GM18520 (cell line): ENCODE results near the gene TLDC2.
A peak's percentile ranks its signal among the peaks of the same experiment; 100 is the strongest.

Experiments used
- ATAC-seq: cut with Tn5 transposase; IDR thresholded peaks from one replicate; pipeline ENCODE4 v1.9.1; 2021; ENCODE audit not compliant: unreplicated experiment

Gene TLDC2

DNA sequence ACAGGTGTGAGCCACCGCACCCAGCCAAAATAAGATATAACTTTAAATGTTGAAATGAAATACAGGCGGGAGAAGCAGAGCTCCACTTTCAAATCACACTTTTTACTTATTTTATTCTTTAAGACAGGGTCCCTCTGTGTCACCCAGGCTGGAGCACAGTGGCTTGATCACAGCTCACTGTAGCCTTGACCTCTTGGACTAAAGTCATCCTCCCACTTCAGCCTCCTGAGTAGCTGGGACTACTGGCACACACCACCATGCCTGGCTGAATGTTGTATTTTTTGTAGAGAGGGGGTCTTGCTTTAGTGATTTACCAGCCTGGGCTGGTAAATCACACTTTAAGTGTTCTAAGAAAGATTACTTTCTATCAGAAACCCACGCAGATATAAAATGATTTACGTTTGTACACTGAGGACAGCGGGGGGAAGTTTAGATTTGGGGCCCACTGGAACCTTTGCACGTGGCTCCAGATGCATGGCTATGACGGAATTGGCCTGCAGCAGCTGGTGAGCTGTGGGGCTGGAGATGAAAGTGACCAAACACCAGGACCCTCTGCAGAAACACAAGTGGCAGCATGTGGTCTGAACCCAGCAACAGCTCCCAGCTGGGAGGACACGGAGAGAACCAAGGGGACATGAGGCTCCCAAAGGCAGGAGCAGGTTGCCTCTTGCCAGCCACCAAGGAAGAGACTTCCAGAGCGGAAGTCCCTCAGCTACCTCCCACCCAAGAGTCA lies 26.4 kb upstream of the TLDC2 start:
- no peak for ATAC-seq

DNA sequence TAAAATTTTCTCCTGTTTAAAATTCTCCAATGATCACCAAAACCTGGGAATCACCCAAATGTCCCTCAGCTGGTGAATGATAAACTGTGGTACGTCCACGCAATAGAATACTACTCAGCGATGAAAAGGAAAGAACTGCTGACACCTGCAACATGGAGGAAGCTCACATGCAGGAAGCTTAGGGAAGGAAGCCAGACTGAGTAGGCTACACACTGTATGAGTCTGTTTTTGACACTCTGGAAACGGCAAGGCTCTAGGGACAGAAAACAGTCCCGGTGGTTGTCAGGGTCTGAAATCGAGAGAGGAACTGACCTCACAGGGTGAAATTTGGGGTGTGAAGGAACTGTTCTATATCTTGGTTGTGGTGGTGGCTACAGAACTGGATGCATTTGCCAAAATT lies 25.2 kb upstream of the TLDC2 start:
- ATAC-seq: no peak

DNA sequence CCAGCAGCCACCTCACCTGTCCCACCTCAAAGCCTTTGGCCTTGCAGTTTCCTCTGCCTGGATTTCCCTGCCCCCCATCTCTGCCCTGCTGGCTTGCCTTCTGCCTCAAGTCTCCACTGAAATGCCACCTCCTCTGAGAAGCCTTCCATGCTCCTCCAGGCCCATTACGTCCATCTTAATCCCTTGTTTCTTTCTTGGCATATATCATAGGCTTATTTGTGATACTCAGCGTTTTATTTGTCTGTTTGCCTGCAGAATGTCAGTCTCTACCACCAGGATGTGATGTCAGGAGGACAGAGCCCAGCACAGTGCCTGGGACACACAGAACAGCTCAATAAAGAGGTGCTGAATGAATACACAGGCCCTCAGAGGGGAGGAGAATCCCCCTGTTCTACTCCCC lies 24.4 kb upstream of the TLDC2 start:
- ATAC-seq: no peak

DNA sequence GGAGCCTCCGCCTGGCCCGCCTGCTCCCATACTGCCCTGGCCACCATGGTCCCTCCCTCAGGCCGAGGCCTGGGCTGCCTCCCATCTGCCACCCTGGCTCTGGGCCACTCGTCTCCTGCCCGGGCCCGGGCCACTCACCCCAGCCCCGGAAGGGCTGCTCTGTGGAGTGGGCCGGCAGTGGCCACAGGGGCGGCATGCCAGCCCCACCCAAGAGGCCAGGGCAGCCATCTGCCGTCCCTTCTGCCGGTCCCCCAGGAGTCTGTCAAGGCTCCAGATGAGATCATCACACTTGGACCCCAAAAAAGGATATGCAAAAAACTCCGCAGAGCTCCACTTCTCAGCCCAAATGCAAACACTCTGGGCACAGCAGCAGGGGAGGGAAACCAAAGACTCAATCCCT lies 23.8 kb upstream of the TLDC2 start:
- ATAC-seq: no peak

DNA sequence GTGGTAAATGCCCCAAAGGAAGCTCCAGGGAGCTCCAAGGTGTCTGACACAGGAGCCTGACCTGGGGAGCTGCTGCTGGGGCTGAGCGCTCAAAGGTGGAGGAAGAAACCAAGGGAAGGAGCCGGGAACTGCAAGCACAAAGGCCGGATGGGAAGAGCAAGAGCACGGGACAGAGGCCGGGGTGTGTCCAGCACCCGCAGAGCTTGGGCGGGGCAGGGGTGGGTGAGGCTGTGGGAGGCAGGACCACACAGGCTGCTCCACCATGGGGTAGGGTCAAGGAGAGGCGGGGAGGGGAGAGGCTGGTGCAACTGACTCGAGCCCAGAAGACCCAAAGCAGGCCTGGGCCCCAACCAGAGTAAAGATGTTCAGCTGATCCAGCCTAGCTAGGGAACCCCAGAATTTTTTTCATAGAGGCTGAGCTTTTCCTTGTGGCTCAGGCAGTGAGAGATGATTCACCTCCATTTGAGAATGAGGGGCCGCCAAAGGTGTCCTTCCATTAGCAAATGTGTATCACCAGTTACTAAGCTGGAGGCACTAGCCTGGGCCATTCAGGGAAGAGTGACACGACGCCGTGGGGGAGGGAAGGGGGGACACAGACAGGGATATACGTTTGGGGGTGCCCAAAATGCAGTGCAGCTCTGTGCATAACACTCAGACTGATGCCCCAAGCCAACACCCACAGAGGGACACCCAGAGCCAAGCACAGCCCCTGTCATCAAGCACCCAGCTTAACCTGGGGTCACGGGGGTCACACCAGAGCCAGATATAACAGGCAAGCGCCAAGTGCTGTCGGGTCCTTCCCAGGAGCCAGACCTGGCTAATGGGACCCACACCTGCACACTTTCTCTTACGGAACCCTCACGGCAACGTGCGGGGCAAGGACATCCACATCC lies 21.3 kb upstream of the TLDC2 start:
- ATAC-seq: no peak

DNA sequence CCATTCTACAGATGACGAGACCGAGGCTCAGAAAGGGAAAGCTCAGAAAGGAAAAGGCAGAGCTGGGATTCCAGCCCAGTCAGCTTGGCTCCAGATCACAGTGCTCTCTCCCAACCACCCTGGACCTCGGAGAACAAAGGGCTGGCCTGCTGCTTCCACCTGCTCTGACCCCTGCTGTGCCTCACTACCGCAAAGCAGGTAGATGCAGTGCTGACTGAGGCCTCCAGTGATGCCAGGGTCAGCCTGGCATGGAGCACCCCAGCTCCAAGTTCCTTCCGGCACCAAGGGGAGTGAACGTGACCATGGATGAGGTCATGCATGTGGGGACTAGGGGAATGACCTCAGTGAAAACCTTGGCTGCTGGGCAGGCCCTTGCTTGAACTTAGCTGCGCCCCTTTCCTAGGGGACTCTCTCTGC lies 20.7 kb upstream of the TLDC2 start:
- ATAC-seq: no peak

DNA sequence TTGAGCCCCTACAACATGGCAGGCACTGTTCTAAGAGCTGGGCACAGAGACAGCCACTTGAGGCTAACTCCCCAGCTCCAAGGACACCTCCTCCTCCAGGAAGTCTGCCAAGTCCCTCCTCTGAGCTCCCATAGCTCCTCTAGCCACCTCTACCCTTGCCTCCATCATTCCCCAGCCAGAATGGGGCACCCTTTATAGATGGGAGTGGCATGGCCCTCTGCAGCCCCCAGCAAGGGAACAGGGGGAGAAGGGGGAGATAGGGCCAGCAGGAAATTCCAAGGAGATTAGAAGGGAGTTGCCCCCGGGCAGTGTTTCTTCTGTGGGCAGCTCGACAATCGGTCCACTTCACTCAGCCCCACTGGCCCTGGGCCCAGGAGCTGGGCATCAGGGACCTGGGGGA lies 19.7 kb upstream of the TLDC2 start:
- no peak for ATAC-seq

DNA sequence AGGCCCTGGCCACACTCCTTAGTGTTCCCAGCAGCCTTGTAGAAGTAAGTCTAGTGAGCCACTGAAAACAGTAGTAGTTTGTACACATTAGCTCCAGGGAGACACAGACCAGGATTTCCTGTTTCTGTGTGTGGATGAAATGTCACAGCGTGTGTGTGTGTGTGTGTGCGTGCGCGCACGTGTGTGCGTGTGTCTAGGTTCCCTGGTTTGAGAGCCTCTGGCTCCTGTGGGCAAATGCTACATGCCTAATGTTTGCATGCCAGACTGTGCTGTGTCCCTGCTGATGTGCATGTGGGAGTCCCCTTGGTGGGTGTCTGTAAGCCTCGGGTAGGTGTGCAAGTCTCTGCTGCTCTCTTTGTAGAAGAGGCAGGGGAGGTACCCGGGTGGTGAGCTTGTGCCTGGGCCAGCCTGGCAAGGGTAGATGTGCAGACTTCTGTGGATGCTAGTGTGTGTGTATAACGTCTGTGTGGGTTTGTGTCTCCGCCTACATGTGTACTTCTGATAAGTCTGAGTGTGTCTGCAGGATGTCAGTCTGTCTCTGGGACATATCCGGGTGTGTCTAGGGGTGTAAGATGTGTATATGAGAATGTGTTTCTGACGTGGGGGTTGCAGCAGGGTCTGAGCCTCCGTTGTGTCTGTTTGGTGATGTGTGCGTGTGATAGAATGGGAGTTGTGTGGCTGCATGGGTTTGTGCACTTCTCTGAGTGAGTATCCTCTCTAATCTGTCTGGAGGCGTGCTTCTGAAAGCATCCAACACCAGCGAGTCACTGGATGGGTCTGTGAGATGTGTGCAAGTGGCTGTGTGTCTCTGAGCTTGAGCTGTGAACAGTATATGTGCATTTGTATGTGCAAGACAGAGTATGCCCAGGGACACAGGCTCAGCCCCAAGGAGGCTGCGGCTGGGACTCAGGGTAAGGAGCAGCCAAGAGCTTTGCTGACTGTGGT lies 19.0 kb upstream of the TLDC2 start:
- no peak for ATAC-seq

DNA sequence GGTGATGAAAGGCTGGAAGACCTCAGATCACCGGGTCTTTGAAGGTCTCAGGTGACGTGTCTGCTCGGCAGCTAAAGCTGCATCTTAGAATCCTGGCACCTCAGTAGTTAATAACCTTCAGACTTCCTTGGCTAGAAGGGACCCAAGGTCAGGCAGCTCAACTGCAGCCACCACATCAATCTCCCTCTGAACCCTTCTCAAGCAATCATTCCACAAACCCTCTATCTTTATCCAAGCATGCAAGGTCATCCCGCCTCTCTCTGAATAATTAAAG lies 16.7 kb upstream of the TLDC2 start:
- ATAC-seq: no peak

DNA sequence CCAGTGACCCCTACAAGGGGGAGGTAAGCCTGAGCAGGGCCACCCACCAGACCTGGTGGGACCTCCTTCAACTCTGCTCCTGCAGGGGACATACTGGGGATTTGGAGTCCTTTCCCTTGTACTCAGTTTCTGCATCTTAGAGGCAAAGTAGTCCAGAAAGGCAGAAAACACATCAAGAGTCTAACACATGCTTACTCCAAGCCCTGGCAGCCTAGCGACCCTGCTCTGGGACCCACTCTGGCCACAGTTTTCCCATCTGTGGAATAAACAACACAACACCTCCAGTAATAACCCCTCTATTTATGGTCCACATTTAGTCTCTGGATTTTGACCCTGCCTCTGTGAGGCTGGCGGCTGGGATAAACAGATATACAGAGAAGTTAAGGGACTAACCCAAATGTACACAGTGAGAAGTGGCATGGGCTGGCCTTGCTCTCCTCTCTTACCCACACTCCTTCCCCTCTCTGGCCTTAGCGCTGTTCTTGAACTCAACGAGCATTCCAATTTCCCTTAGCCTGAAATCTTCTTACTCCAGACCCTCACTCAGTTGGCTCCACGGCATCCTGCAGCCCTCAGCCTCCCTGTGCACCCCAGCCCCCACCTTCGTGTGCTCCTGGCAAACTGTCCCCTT lies 16.1 kb upstream of the TLDC2 start:
- no peak for ATAC-seq

DNA sequence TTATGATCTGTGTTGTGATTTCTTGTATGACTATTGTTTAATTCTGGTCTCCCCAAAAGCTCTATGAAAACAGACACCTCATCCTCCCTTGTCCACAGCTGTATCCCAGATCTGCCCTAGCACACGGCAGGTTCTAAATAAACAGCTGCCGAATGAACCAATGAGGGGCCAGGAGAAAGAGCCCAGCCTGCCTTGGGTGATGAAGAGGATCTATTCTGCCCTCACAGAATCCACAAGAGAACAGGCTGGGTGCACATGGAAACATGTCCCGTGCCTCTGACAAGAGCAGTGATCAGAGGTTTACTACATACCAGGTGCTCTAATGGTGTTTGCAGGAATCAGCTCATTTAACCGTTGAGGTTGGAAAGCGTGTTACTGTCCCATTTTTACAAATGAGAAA lies 15.6 kb upstream of the TLDC2 start:
- ATAC-seq: no peak

DNA sequence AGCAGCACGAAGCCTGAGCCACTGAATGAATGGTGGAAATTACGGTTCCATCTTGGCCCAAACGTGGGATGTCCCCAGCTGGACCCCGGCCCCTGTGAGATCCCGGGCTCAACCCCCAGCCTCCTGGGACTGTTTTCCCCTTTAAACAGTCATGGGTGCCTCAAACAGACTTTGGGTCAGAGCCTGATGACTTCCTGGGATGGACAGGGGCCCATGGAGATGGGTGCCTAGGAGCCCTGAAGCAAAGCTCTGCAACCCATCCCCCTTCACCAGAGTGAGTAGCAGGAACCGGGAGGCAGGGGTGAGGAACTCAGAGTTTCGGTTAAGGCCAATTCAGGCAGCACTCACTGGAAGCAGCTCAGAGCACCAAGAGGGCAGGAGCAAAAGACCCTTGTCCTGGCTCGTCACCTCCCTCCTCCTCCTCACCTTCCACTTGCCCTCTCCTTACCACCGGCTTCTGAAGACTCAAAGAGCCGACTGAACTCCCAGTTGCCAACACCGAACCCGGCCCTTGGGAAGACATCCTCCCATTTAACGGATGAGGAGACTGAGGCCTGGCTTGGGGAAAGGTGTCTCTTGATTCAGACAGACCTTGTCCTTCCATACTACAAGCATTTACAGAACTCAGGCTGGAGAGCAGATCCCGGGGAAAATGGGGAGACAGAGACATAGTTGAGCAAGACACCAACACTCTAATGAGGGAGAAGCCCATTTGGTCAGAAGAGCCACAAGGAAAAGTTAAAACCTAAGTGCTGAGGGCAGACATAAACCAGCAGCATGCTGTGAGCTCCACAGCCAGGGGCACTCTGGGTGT lies 14.9 kb upstream of the TLDC2 start:
- no peak for ATAC-seq

DNA sequence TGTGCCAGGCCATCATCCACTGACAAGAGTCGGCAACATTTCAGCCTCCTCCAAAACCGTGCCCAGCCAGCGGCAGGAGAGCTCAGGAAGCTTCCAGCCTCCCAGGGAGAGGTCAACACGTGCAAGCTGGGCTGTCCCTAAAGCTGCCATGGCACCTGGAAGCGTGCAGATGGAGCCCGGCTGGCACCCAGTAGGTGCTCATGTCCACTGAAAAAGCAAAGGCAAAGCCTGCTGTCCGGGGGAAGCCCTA lies 14.4 kb upstream of the TLDC2 start:
- ATAC-seq: no peak

DNA sequence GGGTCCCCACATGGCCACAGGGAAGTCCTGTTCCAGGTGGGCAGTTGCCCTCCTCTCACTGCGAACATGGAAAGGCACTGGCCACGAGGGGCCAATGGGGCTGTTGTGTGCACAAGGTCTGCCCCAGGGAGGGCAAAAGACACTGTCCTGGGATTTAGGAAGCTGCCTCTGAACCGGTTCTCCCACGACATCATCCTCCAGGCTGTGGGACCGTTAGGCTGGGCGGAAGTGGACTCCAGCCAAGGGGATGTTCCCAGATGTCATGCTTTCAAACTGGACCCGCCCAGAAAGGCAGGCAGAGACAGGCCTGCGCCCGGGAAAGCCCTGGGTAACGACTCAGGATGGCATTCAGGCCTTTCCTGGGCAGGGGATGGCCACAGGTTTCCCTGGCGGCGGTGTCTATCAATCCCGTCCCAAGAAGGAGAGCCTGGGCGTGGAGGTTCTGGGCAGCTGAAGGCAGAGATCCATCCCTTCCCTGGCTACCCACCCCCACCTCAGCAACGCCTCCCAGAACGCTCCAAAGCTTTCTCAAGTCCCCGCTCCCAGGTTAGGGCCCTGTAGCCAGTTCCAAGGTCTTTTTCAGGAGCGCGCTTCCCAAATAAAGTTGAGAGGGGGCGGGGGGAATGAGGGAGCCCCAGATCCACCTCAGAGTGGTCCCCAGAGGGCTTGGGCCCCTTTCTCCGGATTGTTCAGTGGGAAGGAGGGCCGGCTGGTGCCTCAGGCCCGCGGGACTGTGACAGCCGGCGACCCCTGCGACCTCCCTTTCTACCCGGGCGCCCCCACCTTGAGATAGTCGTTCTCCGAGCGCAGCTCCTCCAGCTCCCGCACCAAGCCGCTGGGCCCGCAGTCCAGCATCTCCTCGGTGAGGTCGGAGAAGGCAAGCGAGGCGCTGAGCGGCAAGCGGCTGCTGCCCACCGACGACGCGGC lies 13.8 kb upstream of the TLDC2 start:
- no peak for ATAC-seq

DNA sequence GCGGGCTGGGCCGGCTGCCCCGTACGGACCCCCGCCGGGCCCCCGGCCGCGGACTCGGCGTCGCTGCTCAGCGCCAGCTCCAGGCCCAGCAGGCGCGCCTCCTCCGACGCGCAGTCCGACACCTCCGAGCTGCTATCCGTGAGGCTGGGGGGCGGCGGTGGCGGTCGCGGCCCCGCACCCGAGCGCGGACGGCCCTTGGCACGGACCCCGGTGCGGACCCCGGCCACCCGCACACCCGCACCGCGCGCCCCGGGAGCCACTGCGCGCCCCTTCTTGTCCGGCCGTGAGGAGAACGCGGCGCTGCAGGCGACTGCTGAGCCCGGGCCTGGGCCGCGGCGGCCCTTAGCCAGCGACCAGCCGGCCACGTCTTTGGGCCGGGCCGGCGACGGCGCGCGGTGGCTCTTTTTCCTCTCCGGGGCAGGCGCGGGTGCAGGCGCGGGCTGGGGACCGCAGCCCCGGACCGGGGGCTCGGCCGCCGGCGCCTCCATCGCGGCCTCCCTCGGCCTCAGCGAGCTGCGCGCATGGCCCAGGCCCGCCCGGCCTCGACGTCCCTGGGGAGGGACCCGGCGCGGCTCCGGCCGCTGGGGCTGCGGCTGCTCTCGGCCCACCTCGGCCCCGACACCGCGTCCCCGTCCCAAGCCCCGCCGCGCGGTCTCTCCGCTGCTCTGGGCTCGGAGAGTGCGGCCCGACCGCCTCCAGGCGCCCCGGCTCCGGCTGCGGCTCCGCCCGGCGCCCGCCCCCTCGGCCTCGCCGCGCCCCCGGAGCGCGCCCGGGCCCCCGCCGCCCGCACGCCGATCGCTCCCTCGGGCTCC lies 12.9 kb upstream of the TLDC2 start:
- peak; percentile 33 for ATAC-seq

DNA sequence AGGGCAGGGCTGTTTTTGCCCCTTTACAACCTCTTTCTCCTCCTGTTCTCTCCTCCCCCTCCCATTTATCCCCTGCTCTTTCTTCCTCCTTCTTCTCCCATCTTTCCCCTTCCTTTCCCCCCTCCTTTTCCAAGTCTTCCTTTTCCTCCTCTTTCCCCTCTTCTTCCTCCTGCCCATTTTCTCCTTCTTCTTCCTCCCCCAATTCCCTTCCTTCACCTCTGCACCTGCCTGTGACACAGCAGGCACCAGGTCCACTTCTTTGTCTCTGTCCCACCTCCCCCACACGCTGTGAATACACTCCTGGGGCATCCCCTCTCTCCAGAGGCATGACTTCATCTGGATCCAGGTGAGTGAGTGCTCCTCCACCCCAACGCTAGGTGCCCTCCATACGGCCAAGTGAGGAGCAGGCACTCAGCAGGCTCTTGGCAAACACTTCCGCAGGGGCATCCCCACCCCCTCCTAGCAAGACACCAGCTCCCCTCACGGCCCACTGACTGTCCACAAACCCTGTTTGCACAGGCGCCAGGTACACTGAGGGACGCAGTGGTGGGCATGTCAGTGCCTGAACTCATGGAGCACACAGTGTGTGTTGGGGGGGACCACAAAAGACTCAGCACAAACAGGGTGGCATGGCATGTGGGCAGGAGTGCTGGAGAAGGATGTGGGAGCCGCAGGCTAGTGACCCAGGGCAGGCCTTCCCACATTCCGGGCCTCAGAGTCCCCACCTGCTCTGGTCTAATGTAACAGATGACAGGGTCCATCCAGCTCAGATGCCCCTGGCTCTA lies 10.7 kb upstream of the TLDC2 start:
- no peak for ATAC-seq

DNA sequence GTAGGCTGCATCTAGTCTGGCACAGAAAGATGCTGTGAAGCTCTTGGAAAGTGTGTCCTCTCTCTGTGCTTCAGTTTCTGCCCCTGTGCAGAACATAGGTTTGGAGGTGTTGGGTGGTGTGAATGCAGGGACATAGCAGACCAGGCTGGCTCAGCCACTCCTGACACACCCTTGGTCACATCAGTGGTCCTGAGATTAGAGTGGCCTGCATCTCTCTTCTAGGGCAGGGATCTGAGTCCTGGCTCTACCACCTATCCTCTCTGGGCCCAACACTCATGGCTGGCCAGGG lies 10.1 kb upstream of the TLDC2 start:
- ATAC-seq: no peak

DNA sequence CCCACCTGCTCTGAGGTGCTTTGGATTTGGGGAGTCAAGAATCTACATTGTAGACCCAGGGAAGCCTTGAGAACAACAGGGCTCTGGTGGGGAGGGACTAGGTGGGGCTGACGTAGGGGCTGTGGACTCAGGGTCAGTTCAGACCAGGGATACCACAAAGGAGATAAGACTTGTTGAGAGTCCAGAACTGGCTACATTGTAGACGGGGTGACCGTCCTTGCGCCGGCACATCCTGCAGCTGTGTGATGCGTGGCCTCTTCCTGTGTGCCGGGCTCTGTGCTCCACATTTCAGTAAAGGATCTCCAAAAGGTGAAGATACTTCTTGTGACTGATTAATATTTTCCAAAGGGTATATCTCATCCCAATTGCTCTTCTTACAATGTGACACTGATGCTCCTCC lies 9.8 kb upstream of the TLDC2 start:
- no peak for ATAC-seq
